ENCODE measurements around the gene CORO1C.
"Not testable (repeated sequence)": the region's sequence is repeated elsewhere in the genome, so short reads cannot be mapped to it uniquely, and the experiment has no call there.

CORO1C gene

GRCh38 chr12:108655812-108656175 is 75.5 kb downstream of the CORO1C start:
- not testable (repeated sequence) for H3K27me3 ChIP-seq (ENCODE audit: control insufficient read depth, insufficient read depth, low read length)
- Histone ChIP-seq H3K36me3 (ENCODE audit: control insufficient read depth, insufficient read depth, low read length) (peaks cover 23% of the 10 kb centered on the region), H3K4me1 (ENCODE audit: control insufficient read depth, insufficient read depth, low read length) (peaks cover 11% of the 10 kb centered on the region)

GRCh38 chr12:108654622-108655021 is 76.7 kb downstream of the CORO1C start:
- not testable (repeated sequence) for H3K27ac ChIP-seq (ENCODE audit: low read depth, low read length); H3K9ac ChIP-seq (ENCODE audit: low read length); H3K27me3 ChIP-seq (ENCODE audit: control insufficient read depth, insufficient read depth, low read length); H3K4me3 ChIP-seq (ENCODE audit: low read length)
- Histone ChIP-seq H3K4me1 (ENCODE audit: control insufficient read depth, insufficient read depth, low read length) (peaks cover 14% of the 10 kb centered on the region), H3K36me3 (ENCODE audit: control insufficient read depth, insufficient read depth, low read length) (peaks cover 23% of the 10 kb centered on the region)

More at GRCh38 chr12:108655812-108656175, 75.5 kb downstream of the CORO1C start:
- not testable (repeated sequence) for H3K9ac ChIP-seq (ENCODE audit: low read length); H3K4me3 ChIP-seq (ENCODE audit: low read length); H3K27ac ChIP-seq (ENCODE audit: low read depth, low read length)

- Histone ChIP-seq H3K4me1 (ENCODE audit: control insufficient read depth, insufficient read depth, low read length) (peaks cover 18% of the 10 kb centered on the region), H3K27ac (ENCODE audit: low read depth, low read length) (no peak overlapping the region), H3K9ac (ENCODE audit: low read length) (no peak overlapping the region), H3K4me3 (ENCODE audit: low read length) (no peak overlapping the region), H3K27me3 (ENCODE audit: control insufficient read depth, insufficient read depth, low read length) (no peaks in the 10 kb centered on the region), H3K36me3 (ENCODE audit: control insufficient read depth, insufficient read depth, low read length) (peaks cover 24% of the 10 kb centered on the region)
Observed at GRCh38 chr12:108653922-108654321, 77.4 kb downstream of the CORO1C start.

- Histone ChIP-seq H3K4me1 (ENCODE audit: control insufficient read depth, insufficient read depth, low read length) (peaks cover 14% of the 10 kb centered on the region), H3K36me3 (ENCODE audit: control insufficient read depth, insufficient read depth, low read length) (peaks cover 26% of the 10 kb centered on the region), H3K9ac (ENCODE audit: low read length) (no peak overlapping the region), H3K4me3 (ENCODE audit: low read length) (no peak overlapping the region), H3K27me3 (ENCODE audit: control insufficient read depth, insufficient read depth, low read length) (no peaks in the 10 kb centered on the region), H3K27ac (ENCODE audit: low read depth, low read length) (no peak overlapping the region)
Observed at GRCh38 chr12:108653082-108653516, 78.2 kb downstream of the CORO1C start.

- H3K9ac ChIP-seq (ENCODE audit: low read length), result no peak overlapping the region
- no peaks in the 10 kb centered on the region for H3K27me3 ChIP-seq (ENCODE audit: control insufficient read depth, insufficient read depth, low read length)
- H3K27ac ChIP-seq (ENCODE audit: low read depth, low read length), result peak overlapping the region; percentile 33
- peaks cover 28% of the 10 kb centered on the region for H3K36me3 ChIP-seq (ENCODE audit: control insufficient read depth, insufficient read depth, low read length)
- peaks cover 14% of the 10 kb centered on the region for H3K4me1 ChIP-seq (ENCODE audit: control insufficient read depth, insufficient read depth, low read length)
- no peak overlapping the region for H3K4me3 ChIP-seq (ENCODE audit: low read length)
Observed at GRCh38 chr12:108650083-108650482, 81.2 kb downstream of the CORO1C start.

- Histone ChIP-seq H3K4me3 (ENCODE audit: low read length) (no peak overlapping the region), H3K4me1 (ENCODE audit: control insufficient read depth, insufficient read depth, low read length) (peaks cover 16% of the 10 kb centered on the region), H3K9ac (ENCODE audit: low read length) (no peak overlapping the region), H3K36me3 (ENCODE audit: control insufficient read depth, insufficient read depth, low read length) (peaks cover 28% of the 10 kb centered on the region), H3K27ac (ENCODE audit: low read depth, low read length) (peak overlapping the region; percentile 51), H3K27me3 (ENCODE audit: control insufficient read depth, insufficient read depth, low read length) (no peaks in the 10 kb centered on the region)
Observed at GRCh38 chr12:108649669-108650068, 81.6 kb downstream of the CORO1C start.

GRCh38 chr12:108649126-108649525 is 82.2 kb downstream of the CORO1C start:
- H3K4me1 ChIP-seq (ENCODE audit: control insufficient read depth, insufficient read depth, low read length), result peaks cover 17% of the 10 kb centered on the region
- H3K4me3 ChIP-seq (ENCODE audit: low read length), result no peak overlapping the region
- H3K27me3 ChIP-seq (ENCODE audit: control insufficient read depth, insufficient read depth, low read length), result no peaks in the 10 kb centered on the region
- peak overlapping the region; percentile 51 for H3K27ac ChIP-seq (ENCODE audit: low read depth, low read length)
- peaks cover 28% of the 10 kb centered on the region for H3K36me3 ChIP-seq (ENCODE audit: control insufficient read depth, insufficient read depth, low read length)
- no peak overlapping the region for H3K9ac ChIP-seq (ENCODE audit: low read length)

- Histone ChIP-seq H3K36me3 (ENCODE audit: control insufficient read depth, insufficient read depth, low read length) (peaks cover 25% of the 10 kb centered on the region), H3K27ac (ENCODE audit: low read depth, low read length) (no peak overlapping the region), H3K4me1 (ENCODE audit: control insufficient read depth, insufficient read depth, low read length) (peaks cover 15% of the 10 kb centered on the region)
Observed at GRCh38 chr12:108648371-108648770, 82.9 kb downstream of the CORO1C start.

GRCh38 chr12:108647585-108648287 is 83.6 kb downstream of the CORO1C start:
- Histone ChIP-seq H3K36me3 (ENCODE audit: control insufficient read depth, insufficient read depth, low read length) (peaks cover 25% of the 10 kb centered on the region), H3K9ac (ENCODE audit: low read length) (no peak overlapping the region), H3K4me3 (ENCODE audit: low read length) (no peak overlapping the region), H3K27me3 (ENCODE audit: control insufficient read depth, insufficient read depth, low read length) (no peaks in the 10 kb centered on the region), H3K4me1 (ENCODE audit: control insufficient read depth, insufficient read depth, low read length) (peaks cover 15% of the 10 kb centered on the region), H3K27ac (ENCODE audit: low read depth, low read length) (no peak overlapping the region)

More at GRCh38 chr12:108648371-108648770, 82.9 kb downstream of the CORO1C start:
- Histone ChIP-seq H3K27me3 (ENCODE audit: control insufficient read depth, insufficient read depth, low read length) (no peaks in the 10 kb centered on the region), H3K4me3 (ENCODE audit: low read length) (no peak overlapping the region), H3K9ac (ENCODE audit: low read length) (no peak overlapping the region)

GRCh38 chr12:108646600-108647579 is 84.4 kb downstream of the CORO1C start:
- Histone ChIP-seq H3K9ac (ENCODE audit: low read length) (no peak overlapping the region), H3K27me3 (ENCODE audit: control insufficient read depth, insufficient read depth, low read length) (no peaks in the 10 kb centered on the region), H3K27ac (ENCODE audit: low read depth, low read length) (no peak overlapping the region), H3K4me1 (ENCODE audit: control insufficient read depth, insufficient read depth, low read length) (peaks cover 15% of the 10 kb centered on the region), H3K36me3 (ENCODE audit: control insufficient read depth, insufficient read depth, low read length) (peaks cover 25% of the 10 kb centered on the region), H3K4me3 (ENCODE audit: low read length) (no peak overlapping the region)

GRCh38 chr12:108645686-108646599 is 85.4 kb downstream of the CORO1C start:
- H3K4me3 ChIP-seq (ENCODE audit: low read length), result no peak overlapping the region
- peaks cover 20% of the 10 kb centered on the region for H3K36me3 ChIP-seq (ENCODE audit: control insufficient read depth, insufficient read depth, low read length)
- H3K9ac ChIP-seq (ENCODE audit: low read length), result no peak overlapping the region
- peaks cover 15% of the 10 kb centered on the region for H3K4me1 ChIP-seq (ENCODE audit: control insufficient read depth, insufficient read depth, low read length)
- H3K27me3 ChIP-seq (ENCODE audit: control insufficient read depth, insufficient read depth, low read length), result no peaks in the 10 kb centered on the region
- no peak overlapping the region for H3K27ac ChIP-seq (ENCODE audit: low read depth, low read length)

GRCh38 chr12:108644811-108645120 is 86.6 kb downstream of the CORO1C start:
- Histone ChIP-seq H3K27me3 (ENCODE audit: control insufficient read depth, insufficient read depth, low read length) (no peaks in the 10 kb centered on the region), H3K4me3 (ENCODE audit: low read length) (no peak overlapping the region), H3K27ac (ENCODE audit: low read depth, low read length) (peak overlapping the region; percentile 16), H3K9ac (ENCODE audit: low read length) (no peak overlapping the region), H3K36me3 (ENCODE audit: control insufficient read depth, insufficient read depth, low read length) (peaks cover 20% of the 10 kb centered on the region), H3K4me1 (ENCODE audit: control insufficient read depth, insufficient read depth, low read length) (peaks cover 10% of the 10 kb centered on the region)

Measured in rectal smooth muscle tissue (tissue), 1 donor.